ENCODE measurements around the gene GFOD1.

Gene GFOD1

DNA sequence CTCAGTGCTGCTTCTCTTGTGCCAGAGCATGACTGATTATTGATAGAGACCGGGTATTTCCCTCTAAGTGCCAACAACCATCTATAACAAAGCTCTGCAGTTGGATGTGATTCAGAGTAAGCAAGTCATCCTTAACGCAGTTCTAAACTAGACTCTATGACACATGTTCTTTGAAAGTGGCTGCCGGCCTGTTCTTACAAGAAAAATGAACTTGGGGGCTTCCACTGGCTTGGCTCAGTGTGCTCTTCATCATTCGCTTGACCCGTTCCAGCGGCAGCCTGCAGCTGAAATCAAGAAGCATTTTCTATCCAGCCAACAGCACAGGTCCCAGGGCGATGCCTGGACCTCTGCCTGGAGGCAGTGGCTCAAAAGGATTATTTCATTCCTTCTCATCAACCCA is 29.8 kb downstream of the GFOD1 start:
- H3K36me3 ChIP-seq (ENCODE audit: control insufficient read depth in 5 of 5, insufficient read depth in 5 of 5, low read length in 5 of 5): peaks cover 0 to 9% (median 5%) of the 10 kb centered on the region in 5 donors
- no peak overlapping the region for H3K4me3 ChIP-seq (ENCODE audit: low read depth in 1 of 5, low read length in 5 of 5)
- no peak overlapping the region for H3K27ac ChIP-seq (ENCODE audit: low read depth, low read length)
- no peak overlapping the region for H3K9ac ChIP-seq (ENCODE audit: low read length in 5 of 5)
- H3K9me3 ChIP-seq (ENCODE audit: control insufficient read depth in 5 of 5, low read length in 5 of 5): no peaks in the 10 kb centered on the region
- no peaks in the 10 kb centered on the region for H3K27me3 ChIP-seq (ENCODE audit: control insufficient read depth in 5 of 5, insufficient read depth in 4 of 5, low read length in 5 of 5)
- H3K4me1 ChIP-seq (ENCODE audit: control insufficient read depth in 5 of 5, insufficient read depth in 5 of 5, low read length in 5 of 5): peaks cover 9 to 46% (median 25%) of the 10 kb centered on the region in 5 donors

DNA sequence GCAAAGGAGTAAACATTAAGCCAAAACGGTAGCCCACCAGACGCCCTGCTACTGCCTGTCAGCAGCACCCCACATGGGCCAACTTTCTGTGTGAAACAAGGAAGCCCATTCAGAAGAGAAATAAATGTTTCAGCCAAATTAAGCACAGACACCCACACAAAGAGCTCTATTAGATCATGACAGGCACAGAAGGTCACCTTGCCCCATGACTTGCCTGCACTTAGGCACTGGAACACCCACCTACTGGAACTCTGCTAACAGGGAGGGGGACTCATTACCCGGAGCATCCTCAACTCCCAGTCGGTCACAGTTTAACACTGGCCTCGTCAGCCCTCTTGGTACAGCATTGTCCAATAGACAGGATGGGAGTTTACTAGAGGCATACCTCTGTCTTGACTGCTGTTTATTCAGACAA is 31.8 kb downstream of the GFOD1 start:
- Histone ChIP-seq H3K4me3 (ENCODE audit: low read depth in 1 of 5, low read length in 5 of 5) (no peak overlapping the region), H3K36me3 (ENCODE audit: control insufficient read depth in 5 of 5, insufficient read depth in 5 of 5, low read length in 5 of 5) (peaks cover 0 to 13% (median 10%) of the 10 kb centered on the region in 5 donors), H3K27ac (ENCODE audit: low read depth, low read length) (no peak overlapping the region), H3K4me1 (ENCODE audit: control insufficient read depth in 5 of 5, insufficient read depth in 5 of 5, low read length in 5 of 5) (peaks cover 9 to 36% (median 24%) of the 10 kb centered on the region in 5 donors), H3K9me3 (ENCODE audit: control insufficient read depth in 5 of 5, low read length in 5 of 5) (no peaks in the 10 kb centered on the region), H3K9ac (ENCODE audit: low read length in 5 of 5) (peak overlapping the region in 1 of 5 donors; percentile 1), H3K27me3 (ENCODE audit: control insufficient read depth in 5 of 5, insufficient read depth in 4 of 5, low read length in 5 of 5) (no peaks in the 10 kb centered on the region)

DNA sequence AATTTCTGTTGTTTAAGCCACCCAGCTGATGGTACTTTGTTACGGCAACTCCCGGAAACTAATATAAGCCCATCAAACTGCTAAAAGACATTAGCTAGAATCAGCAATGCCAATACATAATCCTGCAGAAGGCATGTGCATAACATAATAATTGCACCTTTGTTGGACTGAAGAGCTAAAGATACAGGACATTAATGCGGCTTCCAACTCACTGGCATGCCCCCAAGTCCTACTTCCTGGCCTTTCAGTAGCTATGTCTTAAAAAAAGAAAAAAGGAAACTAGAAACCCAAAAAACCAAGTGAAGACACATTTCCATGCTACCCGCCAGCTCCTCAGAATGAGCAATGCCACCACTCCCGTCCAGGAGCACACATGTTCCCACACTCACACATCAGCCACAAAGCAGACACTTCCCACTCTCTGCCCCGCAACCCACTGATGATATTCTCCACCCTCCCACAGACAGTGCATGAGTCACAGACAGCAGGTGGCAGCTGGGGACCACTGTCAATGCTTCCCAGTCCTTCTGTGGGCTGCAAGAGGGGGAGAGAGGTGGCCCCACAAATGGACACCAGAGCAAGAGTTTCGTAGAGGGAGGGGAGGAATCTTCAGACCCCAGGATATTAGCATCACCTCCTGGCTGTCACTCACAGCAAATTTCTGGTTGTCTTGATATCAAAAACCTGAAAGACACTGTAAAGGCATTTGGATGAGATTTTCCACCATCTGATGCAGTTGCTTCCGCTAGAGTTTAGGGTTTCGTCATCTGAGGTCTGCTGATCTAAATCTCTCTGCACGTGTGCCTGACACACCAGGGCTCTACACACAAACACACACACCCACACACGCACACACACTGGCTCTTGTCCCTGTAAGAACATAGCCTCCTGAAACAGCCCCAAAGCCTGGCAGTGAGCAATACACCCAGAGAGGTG is 32.8 kb downstream of the GFOD1 start:
- peak overlapping the region in 1 of 5 donors; percentile 2 for H3K4me3 ChIP-seq (ENCODE audit: low read depth in 1 of 5, low read length in 5 of 5)
- peak overlapping the region in 1 of 5 donors; percentile 40 for H3K9ac ChIP-seq (ENCODE audit: low read length in 5 of 5)
- H3K36me3 ChIP-seq (ENCODE audit: control insufficient read depth in 5 of 5, insufficient read depth in 5 of 5, low read length in 5 of 5): peaks cover 0 to 14% (median 13%) of the 10 kb centered on the region in 5 donors
- H3K27ac ChIP-seq (ENCODE audit: low read depth, low read length): no peak overlapping the region
- H3K9me3 ChIP-seq (ENCODE audit: control insufficient read depth in 5 of 5, low read length in 5 of 5): no peaks in the 10 kb centered on the region
- no peaks in the 10 kb centered on the region for H3K27me3 ChIP-seq (ENCODE audit: control insufficient read depth in 5 of 5, insufficient read depth in 4 of 5, low read length in 5 of 5)
- H3K4me1 ChIP-seq (ENCODE audit: control insufficient read depth in 5 of 5, insufficient read depth in 5 of 5, low read length in 5 of 5): peaks cover 9 to 36% (median 24%) of the 10 kb centered on the region in 5 donors

DNA sequence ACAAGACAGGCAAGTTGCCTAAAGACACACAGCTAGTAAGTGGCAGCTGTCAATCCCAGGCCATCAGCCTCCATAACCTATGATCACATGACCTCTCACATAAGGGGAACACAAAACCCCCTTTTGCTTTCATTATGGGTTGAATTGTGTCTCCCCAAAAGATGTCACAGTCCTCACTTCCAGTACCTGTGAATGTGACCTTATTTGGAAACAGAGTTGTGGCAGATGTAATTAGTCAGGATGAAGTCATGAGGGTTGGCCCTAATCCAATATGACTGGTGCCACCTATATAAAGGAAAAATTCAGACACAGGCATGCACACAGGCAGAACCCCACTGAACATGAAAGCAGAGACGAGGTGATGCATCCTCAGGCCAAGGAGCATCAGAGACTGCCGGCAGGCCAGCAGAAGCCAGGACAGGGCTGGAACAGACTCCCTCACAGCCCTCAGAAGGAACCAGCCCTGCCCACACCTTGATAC is 33.6 kb downstream of the GFOD1 start:
- no peak overlapping the region for H3K4me3 ChIP-seq (ENCODE audit: low read depth in 1 of 5, low read length in 5 of 5)
- peak overlapping the region in 1 of 5 donors; percentile 40 for H3K9ac ChIP-seq (ENCODE audit: low read length in 5 of 5)
- H3K36me3 ChIP-seq (ENCODE audit: control insufficient read depth in 5 of 5, insufficient read depth in 5 of 5, low read length in 5 of 5): peaks cover 0 to 14% (median 13%) of the 10 kb centered on the region in 5 donors
- H3K4me1 ChIP-seq (ENCODE audit: control insufficient read depth in 5 of 5, insufficient read depth in 5 of 5, low read length in 5 of 5): peaks cover 9 to 41% (median 25%) of the 10 kb centered on the region in 5 donors
- H3K27ac ChIP-seq (ENCODE audit: low read depth, low read length): no peak overlapping the region
- no peaks in the 10 kb centered on the region for H3K9me3 ChIP-seq (ENCODE audit: control insufficient read depth in 5 of 5, low read length in 5 of 5)
- H3K27me3 ChIP-seq (ENCODE audit: control insufficient read depth in 5 of 5, insufficient read depth in 4 of 5, low read length in 5 of 5): no peaks in the 10 kb centered on the region

DNA sequence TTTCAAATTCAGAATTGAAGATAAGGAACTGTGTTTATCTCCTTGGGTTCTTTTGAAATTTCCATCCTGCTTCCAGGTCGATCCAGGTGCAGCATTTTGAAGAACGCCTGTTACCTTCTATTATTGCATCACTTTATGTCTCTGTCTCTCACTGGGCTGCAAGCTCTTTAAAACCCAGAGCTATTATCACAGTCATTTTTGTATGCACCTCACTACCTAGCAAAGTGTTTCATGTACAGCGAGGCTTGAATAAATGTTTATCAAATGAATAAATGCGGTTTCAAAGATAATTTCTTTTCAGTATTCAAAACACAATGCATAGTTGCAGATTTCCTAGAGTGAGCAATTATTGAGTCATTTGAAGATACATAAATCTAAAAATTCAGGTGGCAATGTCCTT is 34.2 kb downstream of the GFOD1 start:
- H3K4me1 ChIP-seq (ENCODE audit: control insufficient read depth in 5 of 5, insufficient read depth in 5 of 5, low read length in 5 of 5): peaks cover 13 to 47% (median 32%) of the 10 kb centered on the region in 5 donors
- no peak overlapping the region for H3K4me3 ChIP-seq (ENCODE audit: low read depth in 1 of 5, low read length in 5 of 5)
- H3K9me3 ChIP-seq (ENCODE audit: control insufficient read depth in 5 of 5, low read length in 5 of 5): no peaks in the 10 kb centered on the region
- peaks cover 0 to 14% (median 13%) of the 10 kb centered on the region in 5 donors for H3K36me3 ChIP-seq (ENCODE audit: control insufficient read depth in 5 of 5, insufficient read depth in 5 of 5, low read length in 5 of 5)
- no peak overlapping the region for H3K9ac ChIP-seq (ENCODE audit: low read length in 5 of 5)
- H3K27ac ChIP-seq (ENCODE audit: low read depth, low read length): no peak overlapping the region
- no peaks in the 10 kb centered on the region for H3K27me3 ChIP-seq (ENCODE audit: control insufficient read depth in 5 of 5, insufficient read depth in 4 of 5, low read length in 5 of 5)

DNA sequence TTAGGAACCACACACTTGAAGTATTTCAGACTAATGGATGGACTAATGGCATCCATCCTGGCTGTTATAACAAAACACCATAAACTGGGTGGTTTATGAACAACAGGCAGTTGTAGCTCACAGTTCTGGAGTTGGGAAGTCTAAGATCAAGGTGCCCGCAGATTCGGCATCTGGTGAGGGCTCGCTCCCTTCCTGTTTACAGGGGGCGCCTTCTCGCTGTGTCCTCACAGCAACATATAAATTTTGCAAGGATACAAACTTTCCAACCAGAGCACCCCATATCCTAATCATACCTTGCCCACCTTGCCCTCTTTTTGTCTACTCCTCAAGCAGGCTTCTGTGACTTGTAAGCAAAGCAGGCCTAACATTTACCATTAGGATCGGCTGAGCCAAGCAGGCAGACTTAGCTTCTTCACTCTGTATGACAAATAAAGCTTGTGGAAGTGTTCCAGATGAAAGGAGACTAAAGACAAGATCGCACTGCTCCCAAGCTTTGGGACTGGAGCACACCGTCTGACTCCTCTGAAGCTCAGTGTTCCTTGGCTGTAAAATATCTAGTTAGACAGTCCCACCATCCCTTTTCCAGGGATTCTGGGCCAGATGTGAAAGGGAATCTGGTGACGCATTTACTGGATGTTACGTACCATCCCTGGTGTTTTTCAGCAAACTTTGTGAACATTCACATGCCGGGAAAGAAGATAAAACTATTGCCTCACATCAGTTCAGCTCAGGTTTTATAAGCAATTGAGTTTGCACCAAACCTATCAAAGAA is 34.9 kb downstream of the GFOD1 start:
- Histone ChIP-seq H3K4me1 (ENCODE audit: control insufficient read depth in 5 of 5, insufficient read depth in 5 of 5, low read length in 5 of 5) (peaks cover 12 to 49% (median 33%) of the 10 kb centered on the region in 5 donors), H3K27ac (ENCODE audit: low read depth, low read length) (no peak overlapping the region), H3K27me3 (ENCODE audit: control insufficient read depth in 5 of 5, insufficient read depth in 4 of 5, low read length in 5 of 5) (no peaks in the 10 kb centered on the region), H3K9ac (ENCODE audit: low read length in 5 of 5) (no peak overlapping the region), H3K4me3 (ENCODE audit: low read depth in 1 of 5, low read length in 5 of 5) (no peak overlapping the region), H3K36me3 (ENCODE audit: control insufficient read depth in 5 of 5, insufficient read depth in 5 of 5, low read length in 5 of 5) (peaks cover 0 to 14% (median 13%) of the 10 kb centered on the region in 5 donors), H3K9me3 (ENCODE audit: control insufficient read depth in 5 of 5, low read length in 5 of 5) (no peaks in the 10 kb centered on the region)

DNA sequence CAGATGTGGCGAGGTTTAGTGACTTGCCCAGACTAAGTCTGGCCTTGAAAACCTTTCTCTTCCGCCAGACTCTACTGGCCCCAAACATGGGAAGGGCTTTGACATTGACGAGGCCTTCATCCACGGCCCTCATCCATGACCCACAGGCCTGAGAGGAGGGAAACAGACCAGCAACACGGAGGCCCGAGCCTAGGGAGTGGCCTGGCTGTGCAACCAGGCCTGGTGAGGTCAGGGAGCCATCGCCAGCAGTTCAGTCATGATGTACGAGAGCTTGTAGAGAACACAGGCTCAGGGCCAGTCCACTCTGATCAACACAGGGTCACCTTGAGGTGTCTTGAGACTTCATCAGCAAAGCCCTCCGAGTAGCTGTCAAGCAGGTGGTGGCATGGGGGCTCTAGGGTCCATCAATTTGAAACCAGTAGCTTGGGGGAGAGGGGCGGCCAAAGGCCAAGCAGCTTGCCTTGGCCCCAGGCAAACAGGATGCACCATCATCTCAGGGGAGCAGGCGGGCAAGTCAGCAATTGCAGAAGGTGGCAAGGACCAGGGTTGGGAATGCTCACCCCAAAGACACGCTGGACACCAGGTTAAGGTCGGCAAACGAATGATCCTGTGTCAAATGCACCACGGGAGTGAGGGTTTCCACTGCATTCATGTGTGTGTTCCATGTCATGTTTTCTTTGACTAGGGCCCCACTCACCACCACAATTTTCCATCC is 36.1 kb downstream of the GFOD1 start:
- Histone ChIP-seq H3K9ac (ENCODE audit: low read length in 5 of 5) (no peak overlapping the region), H3K36me3 (ENCODE audit: control insufficient read depth in 5 of 5, insufficient read depth in 5 of 5, low read length in 5 of 5) (peaks cover 0 to 14% (median 13%) of the 10 kb centered on the region in 5 donors), H3K4me1 (ENCODE audit: control insufficient read depth in 5 of 5, insufficient read depth in 5 of 5, low read length in 5 of 5) (peaks cover 12 to 52% (median 27%) of the 10 kb centered on the region in 5 donors), H3K27ac (ENCODE audit: low read depth, low read length) (no peak overlapping the region), H3K4me3 (ENCODE audit: low read depth in 1 of 5, low read length in 5 of 5) (no peak overlapping the region), H3K27me3 (ENCODE audit: control insufficient read depth in 5 of 5, insufficient read depth in 4 of 5, low read length in 5 of 5) (no peaks in the 10 kb centered on the region), H3K9me3 (ENCODE audit: control insufficient read depth in 5 of 5, low read length in 5 of 5) (no peaks in the 10 kb centered on the region)

DNA sequence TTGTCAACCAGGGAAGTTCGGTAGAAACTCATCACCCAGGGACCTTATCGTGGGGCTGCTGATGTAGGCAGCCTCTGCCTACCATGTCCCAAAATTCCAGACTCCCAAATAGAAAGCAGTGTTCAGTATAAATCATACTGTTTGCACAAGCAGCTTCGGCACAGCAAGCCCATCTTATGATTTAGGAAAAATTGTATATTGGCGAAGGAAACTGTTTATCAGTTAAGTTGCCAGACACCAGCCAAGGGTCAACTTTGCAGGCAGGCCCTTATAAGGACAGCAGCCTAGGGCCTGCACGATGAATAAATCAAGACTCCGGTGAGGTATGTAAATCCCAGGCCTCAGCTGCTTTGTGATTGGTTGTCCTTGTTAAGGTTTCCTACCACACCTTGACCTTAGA is 36.8 kb downstream of the GFOD1 start:
- Histone ChIP-seq H3K4me1 (ENCODE audit: control insufficient read depth in 5 of 5, insufficient read depth in 5 of 5, low read length in 5 of 5) (peaks cover 12 to 54% (median 34%) of the 10 kb centered on the region in 5 donors), H3K9ac (ENCODE audit: low read length in 5 of 5) (no peak overlapping the region)

DNA sequence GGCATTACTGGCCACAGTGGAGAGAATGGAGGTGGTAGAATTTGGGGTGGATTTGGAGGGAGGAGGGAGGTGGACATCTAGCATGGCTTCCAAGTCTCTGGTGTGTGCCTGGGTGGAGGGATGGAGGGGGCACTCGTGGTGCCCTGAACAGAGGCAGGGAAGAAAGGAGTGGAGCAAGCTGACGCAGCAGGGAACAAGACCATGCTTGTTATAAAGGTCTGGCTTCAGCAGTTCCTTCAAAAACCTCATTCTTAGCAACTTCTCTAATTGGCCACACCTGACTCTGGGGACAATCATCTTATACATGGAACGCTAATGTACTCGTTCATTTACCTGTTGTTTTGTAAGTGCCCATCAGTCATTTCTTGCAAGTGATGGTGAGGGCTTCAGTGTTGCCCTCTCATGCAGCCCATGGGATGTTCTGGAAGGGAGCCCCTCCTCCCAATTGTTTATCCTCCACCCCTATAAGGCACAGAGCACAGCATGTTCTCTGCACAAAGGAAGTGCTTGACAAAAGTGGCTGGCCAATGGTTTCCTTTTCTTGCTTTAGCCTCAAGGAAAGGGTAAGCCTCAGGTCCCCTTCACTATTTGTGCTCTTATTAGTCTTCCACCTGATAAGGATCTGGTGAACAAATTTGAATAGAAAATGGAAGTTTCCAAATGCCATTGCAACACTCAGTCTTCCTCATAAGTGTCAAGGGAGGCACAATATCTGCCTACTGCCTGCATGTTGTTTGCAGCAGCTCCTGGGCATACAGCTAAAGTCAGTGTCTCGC is 39.3 kb downstream of the GFOD1 start:
- Histone ChIP-seq H3K4me1 (ENCODE audit: control insufficient read depth in 5 of 5, insufficient read depth in 5 of 5, low read length in 5 of 5) (peaks cover 5 to 43% (median 34%) of the 10 kb centered on the region in 5 donors), H3K4me3 (ENCODE audit: low read depth in 1 of 5, low read length in 5 of 5) (no peak overlapping the region), H3K27ac (ENCODE audit: low read depth, low read length) (no peak overlapping the region)

More for the DNA sequence above, 36.8 kb downstream of the GFOD1 start:
- Histone ChIP-seq H3K27me3 (ENCODE audit: control insufficient read depth in 5 of 5, insufficient read depth in 4 of 5, low read length in 5 of 5) (no peaks in the 10 kb centered on the region), H3K27ac (ENCODE audit: low read depth, low read length) (no peak overlapping the region), H3K4me3 (ENCODE audit: low read depth in 1 of 5, low read length in 5 of 5) (no peak overlapping the region), H3K36me3 (ENCODE audit: control insufficient read depth in 5 of 5, insufficient read depth in 5 of 5, low read length in 5 of 5) (peaks cover 0 to 14% (median 13%) of the 10 kb centered on the region in 5 donors), H3K9me3 (ENCODE audit: control insufficient read depth in 5 of 5, low read length in 5 of 5) (no peaks in the 10 kb centered on the region)

More for the DNA sequence above, 39.3 kb downstream of the GFOD1 start:
- no peaks in the 10 kb centered on the region for H3K27me3 ChIP-seq (ENCODE audit: control insufficient read depth in 5 of 5, insufficient read depth in 4 of 5, low read length in 5 of 5)
- H3K9ac ChIP-seq (ENCODE audit: low read length in 5 of 5): peak overlapping the region in 1 of 5 donors; percentile 7
- no peaks in the 10 kb centered on the region for H3K9me3 ChIP-seq (ENCODE audit: control insufficient read depth in 5 of 5, low read length in 5 of 5)
- H3K36me3 ChIP-seq (ENCODE audit: control insufficient read depth in 5 of 5, insufficient read depth in 5 of 5, low read length in 5 of 5): peaks cover 0 to 14% (median 13%) of the 10 kb centered on the region in 5 donors

Measured in subcutaneous abdominal adipose tissue (tissue), 5 donors.